Glutamatergic neuron (in vitro differentiated cells): ENCODE data around the gene KHDC1. TPM values are rescaled to one million over a fixed set of nuclear protein-coding genes. Genes with fewer than 3 reads are reported as not detected.
"Not testable (repeated sequence)": the region's sequence is repeated elsewhere in the genome, so short reads cannot be mapped to it uniquely, and the experiment has no call there.

Experiments used
- DNase-seq: peaks from one replicate; pipeline ENCODE4 v3.0.0; 2022
- H3K27ac Mint-ChIP-seq: one replicate; pipeline ENCODE4 v1.8.0; 2020; ENCODE audit warnings: mild to moderate bottlenecking, mixed read lengths, inconsistent platforms; ENCODE audit not compliant: unreplicated experiment
- H3K27me3 Mint-ChIP-seq: one replicate; pipeline ENCODE4 v1.8.0; 2020; ENCODE audit warnings: mild to moderate bottlenecking, moderate library complexity, mixed read lengths, inconsistent platforms; ENCODE audit not compliant: unreplicated experiment
- H3K36me3 Mint-ChIP-seq: one replicate; pipeline ENCODE4 v1.8.0; 2020; ENCODE audit warnings: mild to moderate bottlenecking, mixed read lengths, inconsistent platforms; ENCODE audit not compliant: unreplicated experiment
- H3K4me1 Mint-ChIP-seq: one replicate; pipeline ENCODE4 v1.8.0; 2020; ENCODE audit warnings: mild to moderate bottlenecking, low read depth, mixed read lengths, inconsistent platforms; ENCODE audit not compliant: unreplicated experiment
- H3K4me3 Mint-ChIP-seq: one replicate; pipeline ENCODE4 v1.8.0; 2020; ENCODE audit warnings: mild to moderate bottlenecking, mixed read lengths, inconsistent platforms; ENCODE audit not compliant: unreplicated experiment
- H3K9me3 Mint-ChIP-seq: one replicate; pipeline ENCODE4 v1.8.0; 2020; ENCODE audit warnings: mild to moderate bottlenecking, moderate library complexity, mixed read lengths, inconsistent platforms; ENCODE audit not compliant: unreplicated experiment
- CTCF ChIP-seq: fragments of 200-600 bp; sonication (generic); IDR thresholded peaks from one replicate; pipeline ENCODE4 v1.5.0; 2021; ENCODE audit not compliant: partially characterized antibody, unreplicated experiment
- long read RNA-seq: library from polyadenylated mRNA; unstranded; transcript quantifications from one replicate; pipeline ENCODE4 v2.0.0, GENCODE V29; 2020; ENCODE audit not compliant: unreplicated experiment
- total RNA-seq: library from RNA; stranded (reverse); fragmentation: NEBNext Ultra II Directional; extraction: Animal tissue kit (Norgen Biotek cat#: 25700); gene quantifications from one replicate; pipeline ENCODE4 v1.2.1, GENCODE V29; 2021; ENCODE audit not compliant: unreplicated experiment

Gene KHDC1
- total RNA-seq = 5.8 TPM
- long read RNA-seq, partial matches to known transcripts = 2 of 6 reads
- long read RNA-seq, other reads (novel, unspliced or antisense) = 1 of 6 reads

DNA sequence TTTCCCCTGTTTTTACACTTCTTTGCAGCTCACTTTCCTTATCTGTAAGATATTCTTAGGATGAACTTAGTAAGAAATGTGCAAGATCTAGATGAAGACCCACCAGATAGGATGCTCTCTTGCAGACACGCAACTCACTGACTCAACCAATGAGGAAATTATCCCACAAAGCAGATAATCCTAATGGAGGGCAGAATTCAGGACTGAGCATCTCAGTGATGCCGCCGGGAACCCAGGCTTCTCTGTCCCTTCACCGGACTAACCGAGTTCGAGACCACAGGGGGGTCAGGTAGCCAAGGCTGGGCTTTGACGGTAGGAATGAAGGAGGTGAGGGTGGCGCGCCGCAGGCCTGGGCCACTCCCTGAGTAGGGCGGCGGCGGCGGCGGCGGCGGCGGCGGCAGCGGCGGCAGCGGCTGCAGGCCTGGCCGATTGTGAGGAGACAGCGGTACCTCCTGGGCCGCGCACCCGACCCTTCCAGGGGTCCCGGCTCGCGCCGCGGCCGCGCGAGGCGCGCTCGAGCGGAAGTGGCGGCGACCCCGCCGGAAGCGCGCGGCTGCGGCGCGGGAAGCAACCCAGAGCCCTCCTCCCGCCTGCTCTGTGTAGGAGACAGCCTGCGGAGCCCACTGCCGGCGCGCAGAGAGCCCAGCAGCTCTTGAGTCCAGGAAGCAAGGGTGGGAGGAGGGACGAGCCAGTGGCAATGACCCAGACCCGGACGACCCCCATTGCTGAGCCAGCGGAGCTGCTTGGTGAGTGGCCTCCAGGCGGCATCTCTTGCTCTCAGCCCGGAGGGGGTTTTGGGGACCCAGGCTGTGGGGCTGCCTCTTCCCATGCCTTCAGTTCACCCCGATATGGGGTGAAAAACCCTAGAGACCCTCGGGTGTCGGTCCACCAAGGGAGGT lies at the start of gene KHDC1:
Gene KHDC1 (minus strand): TSS at position 526 of the 899 bp plus-strand sequence. CDS start 20,679 bp downstream, outside the sequence.
- no peaks in the 10 kb centered on the region for H3K9me3 Mint-ChIP-seq
- no peaks in the 10 kb centered on the region for H3K36me3 Mint-ChIP-seq
- no peak for TF ChIP-seq CTCF
- peak; percentile 82 for DNase-seq
- H3K27ac Mint-ChIP-seq = peak within 1 kb of the TSS; percentile 78
- H3K4me1 Mint-ChIP-seq = peaks cover 17% of the 10 kb centered on the region
- no peaks in the 10 kb centered on the region for H3K27me3 Mint-ChIP-seq
- peak within 1 kb of the TSS; percentile 91 for H3K4me3 Mint-ChIP-seq

DNA sequence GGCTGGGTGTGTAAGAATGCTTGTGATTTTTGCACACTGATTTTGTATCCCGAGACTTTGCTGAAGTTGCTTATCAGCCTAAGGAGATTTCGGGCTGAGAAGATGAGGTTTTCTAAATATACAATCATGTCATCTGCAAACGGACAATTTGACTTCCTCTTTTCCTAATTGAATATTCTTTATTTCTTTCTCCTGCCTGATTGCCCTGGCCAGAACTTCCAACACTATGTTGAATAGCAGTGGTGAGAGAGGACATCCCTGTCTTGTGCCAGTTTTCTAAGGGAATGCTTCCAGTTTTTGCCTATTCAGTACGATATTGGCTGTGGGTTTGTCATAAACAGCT lies 47.5 kb upstream of the KHDC1 start:
- H3K9me3 Mint-ChIP-seq, H3K4me1 Mint-ChIP-seq, H3K36me3 Mint-ChIP-seq, DNase-seq: not testable (repeated sequence)
- Mint-ChIP-seq H3K4me3 (peak overlapping the region; percentile 99), H3K27me3 (peaks cover 12% of the 10 kb centered on the region), H3K27ac (peak overlapping the region; percentile 22)

DNA sequence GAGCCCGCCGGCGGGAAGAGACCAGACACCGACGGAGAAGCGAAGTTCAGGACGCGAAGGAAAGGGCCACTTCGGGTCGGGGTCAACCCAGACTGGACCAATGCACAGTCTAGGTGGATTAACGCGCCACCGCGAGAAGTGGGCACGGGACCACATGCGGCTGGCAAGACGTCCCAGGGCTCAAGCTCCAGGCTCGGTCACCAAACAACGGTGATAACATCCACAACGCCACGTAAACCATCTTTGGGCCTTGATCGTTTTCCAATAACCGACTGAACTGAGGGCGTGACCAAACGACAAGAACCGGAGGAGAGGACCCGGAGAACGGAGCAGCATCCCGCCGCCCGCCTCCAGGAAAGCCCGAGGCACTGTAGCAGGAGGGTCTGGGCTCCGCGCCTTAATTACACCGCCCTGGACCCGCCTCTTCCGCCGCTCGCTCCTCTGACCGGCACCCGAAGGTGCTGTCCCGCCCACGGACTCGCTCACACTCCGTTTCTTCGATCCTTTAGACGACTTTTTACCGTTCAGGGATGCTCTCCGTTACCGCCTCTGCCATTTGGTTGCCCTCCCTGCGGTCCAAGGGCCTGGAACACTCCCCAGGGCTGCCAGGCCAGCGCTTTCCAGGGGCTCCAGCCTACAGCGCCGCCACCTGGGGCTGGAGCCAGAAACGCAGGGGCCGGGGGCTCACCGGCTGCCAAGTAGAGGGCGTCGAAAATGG lies 46.9 kb upstream of the KHDC1 start:
- H3K4me1 Mint-ChIP-seq = peaks cover 9% of the 10 kb centered on the region

GRCh38 chr6:73309535-73309784 lies 46.5 kb upstream of the KHDC1 start:
- no peaks in the 10 kb centered on the region for H3K36me3 Mint-ChIP-seq
- no peak for TF ChIP-seq CTCF
- DNase-seq = no peak
- H3K27me3 Mint-ChIP-seq = peaks cover 12% of the 10 kb centered on the region
- H3K27ac Mint-ChIP-seq = peak overlapping the region; percentile 69
- peaks cover 9% of the 10 kb centered on the region for H3K4me1 Mint-ChIP-seq
- H3K4me3 Mint-ChIP-seq = peak overlapping the region; percentile 99
- peaks cover 6% of the 10 kb centered on the region for H3K9me3 Mint-ChIP-seq

More for the DNA sequence above, 46.9 kb upstream of the KHDC1 start:
- H3K27me3 Mint-ChIP-seq = peaks cover 12% of the 10 kb centered on the region
- no peak for TF ChIP-seq CTCF
- peaks cover 6% of the 10 kb centered on the region for H3K9me3 Mint-ChIP-seq
- peak overlapping the region; percentile 99 for H3K4me3 Mint-ChIP-seq
- no peaks in the 10 kb centered on the region for H3K36me3 Mint-ChIP-seq
- peak overlapping the region; percentile 72 for H3K27ac Mint-ChIP-seq
- peak; percentile 68 for DNase-seq

GRCh38 chr6:73308712-73309534 lies 45.9 kb upstream of the KHDC1 start:
- Mint-ChIP-seq H3K36me3 (no peaks in the 10 kb centered on the region), H3K27ac (no peak overlapping the region), H3K4me1 (peaks cover 9% of the 10 kb centered on the region), H3K9me3 (peaks cover 5% of the 10 kb centered on the region), H3K27me3 (peaks cover 10% of the 10 kb centered on the region), H3K4me3 (peak overlapping the region; percentile 99)
- no peak for DNase-seq
- no peak for TF ChIP-seq CTCF

DNA sequence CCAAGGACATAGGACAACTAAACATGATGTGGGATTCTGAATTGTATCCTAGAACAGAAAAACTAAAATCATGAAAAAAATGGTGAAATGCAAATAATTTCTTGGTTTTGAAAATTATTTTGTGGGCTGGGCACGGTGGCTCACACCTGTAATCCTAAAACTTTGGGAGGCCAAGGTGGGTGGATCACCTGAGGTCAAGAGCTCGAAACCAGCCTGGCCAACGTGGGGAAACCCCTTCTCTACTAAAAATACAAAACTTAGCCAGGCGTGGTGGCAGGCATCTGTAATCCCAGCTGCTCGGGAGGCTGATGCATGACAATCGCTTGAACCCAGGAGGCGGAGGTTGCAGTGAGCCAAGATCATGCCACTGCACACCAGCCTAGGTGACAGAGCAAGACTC lies 40.8 kb upstream of the KHDC1 start:
- not testable (repeated sequence) for H3K4me3 Mint-ChIP-seq, DNase-seq

More for the DNA sequence above, 40.8 kb upstream of the KHDC1 start:
- not testable (repeated sequence) for H3K9me3 Mint-ChIP-seq, H3K27me3 Mint-ChIP-seq, H3K36me3 Mint-ChIP-seq, H3K4me1 Mint-ChIP-seq, H3K27ac Mint-ChIP-seq
